Cardiac muscle cell (in vitro differentiated cells and primary cell): Measurements from ENCODE around the gene L3MBTL1. TPM values are rescaled to one million over a fixed set of nuclear protein-coding genes. Genes with fewer than 3 reads are reported as not detected.

Source experiments
- DNase-seq, 2 donors: peaks; one replicate each; pipeline versions ENCODE4 v3.0.0 to v3.0.0-alpha.2; 2010 to 2017; ENCODE audit warnings: low read depth in 1 of 2, low spot score in 1 of 2
- H3K27ac ChIP-seq: fragments of 200-600 bp; sonication (generic); 2 replicates; pipeline ENCODE4 v1.5.1; 2016
- H3K27me3 ChIP-seq: fragments of 200-600 bp; sonication (generic); 2 replicates; pipeline ENCODE4 v1.6.0; 2016; ENCODE audit warnings: control low read depth
- H3K36me3 ChIP-seq: fragments of 200-600 bp; sonication (generic); 2 replicates; pipeline ENCODE4 v1.5.1; 2016; ENCODE audit warnings: control low read depth
- H3K4me1 ChIP-seq: fragments of 200-600 bp; sonication (generic); 2 replicates; pipeline ENCODE4 v1.8.1; 2017; ENCODE audit warnings: low read depth, mild to moderate bottlenecking, mixed run types
- H3K4me3 ChIP-seq: fragments of 200-600 bp; sonication (generic); 2 replicates; pipeline ENCODE4 v1.5.1; 2016; ENCODE audit warnings: mild to moderate bottlenecking
- H3K9me3 ChIP-seq: fragments of 200-600 bp; sonication (generic); 2 replicates; pipeline ENCODE4 v1.5.1; 2017; ENCODE audit warnings: low read depth, mild to moderate bottlenecking, control low read depth
- polyA plus RNA-seq: library from polyadenylated mRNA; unstranded; fragments of >200 nt; fragmentation: Nextera tagmentation; extraction: Ambion mirVana; gene quantifications from 2 replicates; pipeline ENCODE4 v1.2.1, GENCODE V29; 2016
- total RNA-seq: library from RNA; depleted of rRNA; stranded (reverse); fragments of >200 nt; gene quantifications from 2 replicates; pipeline ENCODE4 v1.2.3, GENCODE V29; 2016
- TF ChIP-seq, protein P1 (sequence below): IDR thresholded peaks from 2 replicates; pipeline ENCODE4 v1.5.1; 2012; ENCODE audit warnings: low read depth, mild to moderate bottlenecking, low read length

Gene L3MBTL1
- total and polyA plus RNA-seq, 2 experiments from 2014 or later = 17.8 to 115 TPM

DNA sequence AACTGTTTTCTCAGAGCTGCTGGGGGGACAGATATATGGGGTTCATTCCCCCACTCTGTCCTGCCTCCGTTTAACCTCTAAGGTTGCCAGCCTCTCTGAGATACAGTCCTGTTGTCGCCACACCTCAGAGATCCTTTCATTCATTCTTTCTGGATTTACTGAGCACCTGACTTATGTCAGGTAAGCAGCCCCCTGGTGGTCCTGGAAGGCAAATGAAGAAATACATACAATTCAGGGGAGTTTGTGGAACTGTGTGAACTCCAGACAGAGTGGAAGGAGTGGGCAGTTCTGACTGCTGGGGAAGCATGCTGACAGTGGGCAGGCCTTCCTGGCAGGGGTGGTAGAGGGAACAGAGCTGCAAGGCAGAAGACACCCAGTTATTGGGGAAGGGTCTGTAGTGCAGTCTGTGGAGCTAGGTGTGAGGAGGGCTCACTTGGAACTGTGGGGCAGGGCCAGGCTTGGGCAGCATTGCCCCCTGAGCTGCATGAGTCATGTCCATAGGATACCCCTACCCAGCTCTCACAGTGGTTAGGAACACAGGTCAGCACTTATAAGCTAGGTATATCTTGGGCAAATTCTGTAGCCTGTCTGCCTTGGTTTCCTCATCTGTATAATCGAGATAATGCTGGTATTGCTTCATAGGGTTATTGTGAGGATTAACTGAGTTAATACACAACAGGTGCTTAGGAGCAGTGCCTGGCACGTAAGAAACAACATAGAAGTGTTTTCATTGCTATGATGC, 38.5 kb downstream of the L3MBTL1 start:
- H3K27ac ChIP-seq = no peak overlapping the region
- peaks cover 9% of the 10 kb centered on the region for H3K36me3 ChIP-seq
- H3K4me1 ChIP-seq = no peaks in the 10 kb centered on the region
- H3K9me3 ChIP-seq = no peaks in the 10 kb centered on the region
- H3K27me3 ChIP-seq = no peaks in the 10 kb centered on the region
- H3K4me3 ChIP-seq = no peak overlapping the region
- no peak for DNase-seq
- TF ChIP-seq, protein P1, sequence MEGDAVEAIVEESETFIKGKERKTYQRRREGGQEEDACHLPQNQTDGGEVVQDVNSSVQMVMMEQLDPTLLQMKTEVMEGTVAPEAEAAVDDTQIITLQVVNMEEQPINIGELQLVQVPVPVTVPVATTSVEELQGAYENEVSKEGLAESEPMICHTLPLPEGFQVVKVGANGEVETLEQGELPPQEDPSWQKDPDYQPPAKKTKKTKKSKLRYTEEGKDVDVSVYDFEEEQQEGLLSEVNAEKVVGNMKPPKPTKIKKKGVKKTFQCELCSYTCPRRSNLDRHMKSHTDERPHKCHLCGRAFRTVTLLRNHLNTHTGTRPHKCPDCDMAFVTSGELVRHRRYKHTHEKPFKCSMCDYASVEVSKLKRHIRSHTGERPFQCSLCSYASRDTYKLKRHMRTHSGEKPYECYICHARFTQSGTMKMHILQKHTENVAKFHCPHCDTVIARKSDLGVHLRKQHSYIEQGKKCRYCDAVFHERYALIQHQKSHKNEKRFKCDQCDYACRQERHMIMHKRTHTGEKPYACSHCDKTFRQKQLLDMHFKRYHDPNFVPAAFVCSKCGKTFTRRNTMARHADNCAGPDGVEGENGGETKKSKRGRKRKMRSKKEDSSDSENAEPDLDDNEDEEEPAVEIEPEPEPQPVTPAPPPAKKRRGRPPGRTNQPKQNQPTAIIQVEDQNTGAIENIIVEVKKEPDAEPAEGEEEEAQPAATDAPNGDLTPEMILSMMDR = no peak

DNA sequence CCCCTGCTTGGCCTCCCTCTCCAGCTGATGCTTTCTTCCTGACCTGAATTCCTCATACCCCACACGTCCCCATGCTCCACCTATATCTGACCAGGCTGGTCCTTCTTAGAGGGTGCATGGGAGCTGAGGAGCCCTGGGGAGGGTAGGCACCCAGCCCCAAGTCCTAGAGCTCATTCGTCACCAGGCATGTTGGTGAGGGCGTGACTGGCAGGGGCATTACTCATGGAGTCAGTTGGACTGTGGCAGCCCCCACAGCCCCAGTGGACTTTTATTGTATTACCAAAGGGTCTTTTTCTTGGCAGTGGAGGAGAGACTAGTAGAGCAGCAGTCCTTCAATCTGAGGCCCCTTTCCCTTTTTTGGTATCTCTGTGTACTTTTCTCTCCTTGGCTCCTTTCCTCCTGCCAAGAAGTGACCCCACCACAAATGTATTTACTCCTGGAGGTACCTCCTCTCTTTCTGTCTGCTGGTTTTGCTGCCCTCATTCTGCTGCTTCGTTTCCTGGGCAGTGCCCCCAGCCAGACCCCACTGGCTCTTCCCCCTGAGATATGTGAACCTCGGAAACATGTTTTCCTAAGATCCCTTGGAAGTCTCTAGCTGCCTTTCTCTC, 40.9 kb downstream of the L3MBTL1 start:
- DNase-seq = no peak
- TF ChIP-seq, protein P1 = no peak
- Histone ChIP-seq H3K4me1 (no peaks in the 10 kb centered on the region), H3K4me3 (no peak overlapping the region), H3K27me3 (no peaks in the 10 kb centered on the region), H3K27ac (no peak overlapping the region), H3K36me3 (no peaks in the 10 kb centered on the region), H3K9me3 (no peaks in the 10 kb centered on the region)

DNA sequence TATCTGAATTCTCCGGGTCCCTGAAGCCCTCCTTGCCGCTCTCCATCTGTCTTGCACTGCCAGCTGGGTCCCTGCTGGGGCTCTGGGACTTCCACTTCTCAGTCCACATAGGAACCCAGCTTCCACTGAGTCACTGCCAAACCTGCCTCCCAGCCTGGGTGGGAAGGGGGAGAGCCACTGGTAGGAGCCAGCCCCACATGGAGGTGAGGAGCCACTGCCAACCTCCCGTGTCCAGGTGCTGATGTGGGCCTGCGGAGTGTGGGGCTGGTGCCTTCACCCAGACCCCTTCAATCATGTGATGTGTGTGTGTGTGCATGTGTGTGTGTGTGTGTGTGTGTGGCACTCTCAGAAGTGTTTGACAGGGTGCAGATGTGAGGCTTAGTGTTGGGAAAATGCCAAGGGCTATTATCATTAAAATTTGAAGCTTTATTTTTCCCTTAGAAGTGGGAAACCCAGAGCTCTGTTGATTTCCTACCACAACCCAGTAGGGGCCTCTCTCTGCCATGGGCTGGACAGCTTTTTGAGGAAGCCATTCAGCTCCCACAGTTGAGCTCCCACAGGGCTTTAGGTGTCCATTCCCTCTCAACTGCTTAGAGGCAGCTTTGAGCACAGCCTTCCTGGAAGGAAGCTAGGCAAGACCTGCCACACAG, 42.0 kb downstream of the L3MBTL1 start:
- H3K27ac ChIP-seq = no peak overlapping the region
- TF ChIP-seq, protein P1 = no peak
- no peaks in the 10 kb centered on the region for H3K9me3 ChIP-seq
- no peaks in the 10 kb centered on the region for H3K27me3 ChIP-seq
- no peaks in the 10 kb centered on the region for H3K4me1 ChIP-seq
- H3K4me3 ChIP-seq = no peak overlapping the region
- H3K36me3 ChIP-seq = no peaks in the 10 kb centered on the region
- no peak for DNase-seq

DNA sequence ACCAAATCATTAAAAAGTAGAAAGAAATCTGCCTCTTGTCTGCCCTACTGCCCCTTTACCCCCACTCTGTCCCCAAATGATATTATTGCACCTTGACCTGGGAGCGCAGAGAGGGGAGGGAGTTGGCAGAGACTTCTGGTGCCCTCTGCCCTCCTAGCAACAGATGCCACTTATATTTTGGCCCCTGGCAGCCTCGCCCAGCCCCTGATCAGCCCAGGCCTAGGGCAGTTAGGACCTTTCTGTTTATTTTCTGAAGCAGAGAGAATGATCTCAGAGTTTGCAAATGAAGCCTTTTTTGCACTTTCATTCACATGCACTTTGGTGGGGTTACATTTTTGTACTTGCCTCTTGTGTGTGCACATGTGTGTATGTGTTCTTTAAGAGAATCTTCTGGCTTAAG, 43.0 kb downstream of the L3MBTL1 start:
- TF ChIP-seq, protein P1 = no peak
- Histone ChIP-seq H3K27me3 (no peaks in the 10 kb centered on the region), H3K4me1 (no peaks in the 10 kb centered on the region), H3K4me3 (no peak overlapping the region), H3K9me3 (no peaks in the 10 kb centered on the region), H3K27ac (no peak overlapping the region), H3K36me3 (no peaks in the 10 kb centered on the region)
- no peak for DNase-seq

DNA sequence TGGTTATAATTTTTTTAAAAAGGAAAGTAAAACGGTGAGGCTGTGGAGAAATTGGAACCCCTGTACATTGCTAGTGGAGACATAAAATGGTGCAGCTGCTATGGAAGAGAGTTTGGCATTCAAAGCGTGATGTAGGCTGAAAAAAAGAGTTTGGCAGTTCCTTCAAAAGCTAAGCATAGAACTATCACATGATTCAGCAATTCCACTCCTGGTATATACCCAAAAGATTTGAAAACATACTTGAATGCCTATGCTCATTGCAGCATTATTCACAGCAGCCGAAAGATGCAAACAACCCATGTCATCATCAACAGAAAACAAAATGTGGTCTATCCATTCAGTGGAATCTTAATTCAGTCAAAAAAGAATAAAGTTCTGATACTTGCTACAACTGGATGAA, 46.9 kb downstream of the L3MBTL1 start:
- Histone ChIP-seq H3K27ac (no peak overlapping the region), H3K9me3 (no peaks in the 10 kb centered on the region), H3K36me3 (no peaks in the 10 kb centered on the region), H3K4me1 (peaks cover 18% of the 10 kb centered on the region), H3K4me3 (no peak overlapping the region), H3K27me3 (no peaks in the 10 kb centered on the region)
- TF ChIP-seq, protein P1 = no peak
- DNase-seq = no peak
